GM10847 (cell line): ENCODE measurements around the gene AHNAK.

ENCODE experiments used
- POLR2A ChIP-seq: IDR thresholded peaks from 2 replicates; pipeline ENCODE4 v1.6.1; 2011; ENCODE audit not compliant: insufficient read length; ENCODE audit errors: extremely low read depth

Gene AHNAK

DNA sequence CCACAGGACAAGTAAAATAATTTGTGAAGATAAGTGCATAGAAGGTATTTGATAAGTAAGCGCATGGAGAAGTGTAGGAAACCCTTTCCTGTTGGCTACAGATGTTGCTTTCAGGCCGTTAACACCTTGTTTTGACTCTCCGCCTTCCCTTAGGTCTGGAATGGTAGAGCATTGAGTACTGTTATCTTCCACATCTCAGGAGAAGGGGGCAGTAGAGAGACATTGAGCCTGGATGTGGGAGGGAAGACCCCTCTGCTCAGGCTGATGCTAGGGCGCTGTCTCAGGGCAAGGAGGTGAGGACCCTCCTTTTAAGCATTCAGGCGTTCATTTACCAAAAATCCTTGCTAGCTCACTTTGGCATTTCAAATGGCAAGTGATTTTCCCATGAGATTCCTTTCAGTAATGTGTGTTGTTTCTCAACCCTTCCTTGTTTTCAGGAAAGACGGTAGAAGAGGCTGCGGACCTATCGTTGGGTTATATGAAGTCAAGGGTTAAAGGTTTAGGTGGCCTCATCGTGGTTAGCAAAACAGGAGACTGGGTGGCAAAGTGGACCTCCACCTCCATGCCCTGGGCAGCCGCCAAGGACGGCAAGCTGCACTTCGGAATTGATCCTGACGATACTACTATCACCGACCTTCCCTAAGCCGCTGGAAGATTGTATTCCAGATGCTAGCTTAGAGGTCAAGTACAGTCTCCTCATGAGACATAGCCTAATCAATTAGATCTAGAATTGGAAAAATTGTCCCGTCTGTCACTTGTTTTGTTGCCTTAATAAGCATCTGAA, 154.8 kb downstream of the AHNAK start:
- TF ChIP-seq POLR2A: no peak

DNA sequence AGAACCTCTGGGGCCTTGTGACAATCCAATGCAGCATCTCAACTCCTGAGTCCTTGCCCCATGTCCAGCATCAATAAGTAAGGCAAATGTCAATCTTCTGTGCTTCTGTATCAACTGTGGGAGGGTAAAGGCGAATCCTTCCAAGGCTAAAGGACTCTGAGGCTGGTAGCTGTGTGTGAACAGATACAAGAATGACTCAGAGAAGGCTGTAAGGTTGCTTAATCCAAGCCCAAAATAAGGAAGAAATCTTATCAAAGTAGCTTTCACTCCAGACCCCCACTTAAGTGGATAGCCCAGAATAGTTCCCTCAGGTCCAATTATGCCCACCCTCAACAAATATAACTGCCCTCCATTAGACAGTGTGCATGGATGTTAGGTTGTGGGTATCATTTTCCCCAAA, 155.9 kb downstream of the AHNAK start:
- TF ChIP-seq POLR2A: no peak

DNA sequence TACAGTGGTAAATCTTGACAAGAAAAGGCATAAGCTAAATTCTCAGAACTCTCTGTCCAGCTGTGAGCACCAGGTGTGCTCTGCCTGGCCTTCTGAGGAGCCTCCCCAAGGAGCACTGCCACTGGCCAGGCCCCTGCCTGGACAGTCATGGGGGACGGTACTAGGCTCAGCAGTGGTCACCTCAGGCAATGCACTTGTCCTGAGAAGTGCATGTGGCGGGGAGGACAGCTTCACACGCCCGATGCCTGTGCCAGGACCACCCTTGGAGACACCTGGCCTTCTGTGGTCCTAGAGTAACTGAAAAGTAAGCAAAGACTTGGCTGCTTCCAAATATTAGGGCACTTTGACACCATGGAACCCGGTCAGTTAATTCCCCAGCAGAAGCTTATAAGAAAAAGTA, 156.4 kb downstream of the AHNAK start:
- TF ChIP-seq POLR2A: no peak

DNA sequence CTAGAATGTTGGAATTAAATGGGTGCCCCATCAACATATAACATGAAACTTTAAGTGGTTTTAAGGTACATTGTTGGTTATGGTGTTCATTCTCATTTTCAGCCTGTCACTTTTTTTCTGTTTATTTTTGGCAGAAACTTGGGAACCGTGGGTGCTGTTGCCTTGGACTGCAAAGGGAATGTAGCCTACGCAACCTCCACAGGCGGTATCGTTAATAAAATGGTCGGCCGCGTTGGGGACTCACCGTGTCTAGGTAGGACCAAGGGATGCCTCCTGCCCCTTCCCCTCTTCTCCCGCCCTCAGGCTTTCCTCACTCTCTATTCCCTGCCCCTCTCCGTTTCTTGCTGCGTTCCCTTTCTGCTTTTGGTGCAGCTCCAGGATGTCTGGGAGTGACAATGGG, 157.6 kb downstream of the AHNAK start:
- no peak for TF ChIP-seq POLR2A

DNA sequence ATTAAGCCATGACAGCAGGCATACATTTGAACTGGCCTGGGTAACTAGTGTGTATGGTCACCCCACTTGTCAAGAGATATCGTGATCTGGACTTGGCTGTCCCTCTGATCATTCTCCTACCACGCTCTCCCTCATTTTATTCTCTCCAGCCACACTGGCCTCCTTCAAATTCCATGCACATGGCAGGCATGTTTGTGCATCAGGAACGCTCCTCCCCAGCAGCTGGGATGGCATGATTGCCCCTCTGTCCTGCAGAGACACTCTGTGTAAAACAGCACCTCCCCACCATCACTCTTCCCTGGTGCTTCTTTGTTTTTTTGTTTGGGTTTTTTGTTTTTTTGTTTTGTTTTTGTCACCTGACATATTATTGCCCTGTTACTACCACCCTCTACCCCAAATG, 159.2 kb downstream of the AHNAK start:
- no peak for TF ChIP-seq POLR2A

DNA sequence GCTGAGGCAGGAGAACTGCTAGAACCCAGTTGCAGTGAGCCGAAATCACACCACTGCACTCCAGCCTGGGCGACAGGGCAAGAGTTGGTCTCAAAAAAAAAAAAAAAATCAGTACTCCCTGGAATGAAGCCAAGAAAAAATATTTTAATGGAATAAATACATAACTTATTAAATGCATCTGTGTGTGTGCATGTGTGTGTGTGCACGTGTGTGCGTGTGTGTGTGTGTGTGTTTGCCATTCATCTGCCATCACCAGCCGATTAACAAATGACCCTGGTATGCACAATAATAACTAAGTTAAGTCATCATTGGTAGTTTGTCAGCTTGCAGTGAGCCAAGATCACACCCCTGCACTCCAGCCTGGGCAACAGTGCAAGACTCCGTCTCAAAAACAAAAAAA, 162.8 kb downstream of the AHNAK start:
- no peak for TF ChIP-seq POLR2A
